ENCODE data around the gene IGSF22. TPM values are rescaled to one million over a fixed set of nuclear protein-coding genes. Genes with fewer than 3 reads are reported as not detected.

The IGSF22 gene
- total RNA-seq, 1 donor from 2014 or later = not detected

GRCh38 chr11:18771266-18772035 lies 45.5 kb upstream of the IGSF22 start:
- H3K27me3 ChIP-seq = no peaks in the 10 kb centered on the region
- intact Hi-C loops (cut with DNase I) = no loop called here

GRCh38 chr11:18770479-18771125 lies 44.6 kb upstream of the IGSF22 start:
- Histone ChIP-seq H3K4me3 (no peak overlapping the region), H3K36me3 (no peaks in the 10 kb centered on the region), H3K9me3 (no peaks in the 10 kb centered on the region), H3K4me1 (no peaks in the 10 kb centered on the region), H3K27me3 (no peaks in the 10 kb centered on the region), H3K27ac (no peak overlapping the region)
- intact Hi-C loops (cut with DNase I) = no loop called here
- TF ChIP-seq POLR2AphosphoS5 (IDR thresholded peaks at IDR 0.05; ENCODE audit: insufficient read depth in 1 of 2, low read depth in 1 of 2) = no peak
- no peak for TF ChIP-seq CTCF (IDR thresholded peaks at IDR 0.05)
- TF ChIP-seq POLR2A (IDR thresholded peaks at IDR 0.05) = no peak
- no peak for DNase-seq (ENCODE audit: extremely low spot score in 2 of 2)

More at GRCh38 chr11:18771266-18772035, 45.5 kb upstream of the IGSF22 start:
- DNase-seq (ENCODE audit: extremely low spot score in 2 of 2) = no peak
- Histone ChIP-seq H3K27ac (no peak overlapping the region), H3K4me3 (no peak overlapping the region), H3K9me3 (no peaks in the 10 kb centered on the region), H3K36me3 (no peaks in the 10 kb centered on the region), H3K4me1 (no peaks in the 10 kb centered on the region)
- no peak for TF ChIP-seq POLR2A (IDR thresholded peaks at IDR 0.05)
- TF ChIP-seq POLR2AphosphoS5 (IDR thresholded peaks at IDR 0.05; ENCODE audit: insufficient read depth in 1 of 2, low read depth in 1 of 2) = no peak
- TF ChIP-seq CTCF (IDR thresholded peaks at IDR 0.05) = no peak

- no peaks in the 10 kb centered on the region for H3K4me1 ChIP-seq
- H3K27ac ChIP-seq = no peak overlapping the region
- H3K36me3 ChIP-seq = no peaks in the 10 kb centered on the region
- no peaks in the 10 kb centered on the region for H3K27me3 ChIP-seq
- no peak overlapping the region for H3K4me3 ChIP-seq
- intact Hi-C loops (cut with DNase I) = no loop called here
- no peak for TF ChIP-seq POLR2A (IDR thresholded peaks at IDR 0.05)
- no peak for TF ChIP-seq POLR2AphosphoS5 (IDR thresholded peaks at IDR 0.05; ENCODE audit: insufficient read depth in 1 of 2, low read depth in 1 of 2)
- no peak for TF ChIP-seq CTCF (IDR thresholded peaks at IDR 0.05)
- DNase-seq (ENCODE audit: extremely low spot score in 2 of 2) = no peak
- no peaks in the 10 kb centered on the region for H3K9me3 ChIP-seq
Measured at GRCh38 chr11:18769802-18770456, 43.9 kb upstream of the IGSF22 start.

- Histone ChIP-seq H3K27me3 (no peaks in the 10 kb centered on the region), H3K4me1 (no peaks in the 10 kb centered on the region), H3K36me3 (no peaks in the 10 kb centered on the region), H3K4me3 (no peak overlapping the region), H3K9me3 (no peaks in the 10 kb centered on the region), H3K27ac (no peak overlapping the region)
- intact Hi-C loops (cut with DNase I) = no loop called here
- TF ChIP-seq CTCF (IDR thresholded peaks at IDR 0.05) = no peak
- no peak for TF ChIP-seq POLR2AphosphoS5 (IDR thresholded peaks at IDR 0.05; ENCODE audit: insufficient read depth in 1 of 2, low read depth in 1 of 2)
- no peak for TF ChIP-seq POLR2A (IDR thresholded peaks at IDR 0.05)
- no peak for DNase-seq (ENCODE audit: extremely low spot score in 2 of 2)
Measured at GRCh38 chr11:18768978-18769377, 43.0 kb upstream of the IGSF22 start.
